GM12873 (cell line): Measurements from ENCODE around the gene PTPRO.

Source experiments
- CTCF ChIP-seq: IDR thresholded peaks from 2 replicates; pipeline ENCODE4 v1.5.1; 2012; ENCODE audit warnings: low read depth, mild to moderate bottlenecking, moderate library complexity, low read length, control low read depth; ENCODE audit not compliant: insufficient read depth; ENCODE audit errors: missing control alignments

PTPRO gene

GRCh38 chr12:15600223-15600935 is 278.1 kb downstream of the PTPRO start:
- TF ChIP-seq CTCF: no peak

GRCh38 chr12:15601210-15601800 is 279.0 kb downstream of the PTPRO start:
- TF ChIP-seq CTCF: no peak

GRCh38 chr12:15602051-15602672 is 279.9 kb downstream of the PTPRO start:
- TF ChIP-seq CTCF: no peak

- no peak for TF ChIP-seq CTCF
Observed at GRCh38 chr12:15603474-15604085, 281.3 kb downstream of the PTPRO start.

GRCh38 chr12:15605881-15606590 is 283.7 kb downstream of the PTPRO start:
- no peak for TF ChIP-seq CTCF

- TF ChIP-seq CTCF: no peak
Observed at GRCh38 chr12:15608406-15608805, 286.1 kb downstream of the PTPRO start.
